GM23338 (cell line): ENCODE results near the gene ZNF398. TPM values are rescaled to one million over a fixed set of nuclear protein-coding genes. Genes with fewer than 3 reads are reported as not detected.
A peak's percentile ranks its signal among the peaks of the same experiment; 100 is the strongest.

Experiments used
- ATAC-seq: fragments of 200-7000 bp; cut with Tn5 transposase; 3 replicates; pipeline ENCODE4 v1.9.1; 2020
- DNase-seq: peaks from one replicate; pipeline ENCODE4 v3.0.0-alpha.2; 2015; ENCODE audit warnings: low spot score
- H2AFZ ChIP-seq: fragments of 200-600 bp; sonication (generic); 2 replicates; pipeline ENCODE4 v1.8.0; 2016; ENCODE audit warnings: antibody characterized with exemption, mild to moderate bottlenecking, moderate library complexity
- H3F3A ChIP-seq: fragments of 200-600 bp; sonication (generic); replicated peaks from 2 replicates; pipeline ENCODE4 v1.8.0; 2017; ENCODE audit warnings: antibody characterized with exemption, mixed run types, low read depth
- H3K27ac ChIP-seq: fragments of 200-600 bp; sonication (generic); 2 replicates; pipeline ENCODE4 v1.6.1; 2016; ENCODE audit warnings: low read depth
- H3K27me3 ChIP-seq: fragments of 200-600 bp; sonication (generic); 2 replicates; pipeline ENCODE4 v1.8.0; 2016; ENCODE audit warnings: mild to moderate bottlenecking, mixed run types, moderate library complexity; ENCODE audit not compliant: insufficient read depth
- H3K36me3 ChIP-seq: fragments of 200-600 bp; sonication (generic); 2 replicates; pipeline ENCODE4 v1.8.0; 2016; ENCODE audit warnings: mild to moderate bottlenecking; ENCODE audit not compliant: insufficient read depth
- H3K4me1 ChIP-seq: fragments of 200-600 bp; sonication (generic); 2 replicates; pipeline ENCODE4 v1.8.0; 2016; ENCODE audit warnings: mild to moderate bottlenecking, moderate library complexity; ENCODE audit not compliant: insufficient read depth
- H3K4me2 ChIP-seq: fragments of 200-600 bp; sonication (generic); 2 replicates; pipeline ENCODE4 v1.7.1; 2017; ENCODE audit warnings: mixed run types
- H3K4me3 ChIP-seq: fragments of 200-600 bp; sonication (generic); 2 replicates; pipeline ENCODE4 v1.6.1; 2016; ENCODE audit warnings: mixed run types
- H3K79me2 ChIP-seq: fragments of 200-600 bp; sonication (generic); replicated peaks from 2 replicates; pipeline ENCODE4 v1.8.0; 2017; ENCODE audit warnings: mild to moderate bottlenecking; ENCODE audit not compliant: insufficient read depth
- H3K9me2 ChIP-seq: fragments of 200-600 bp; sonication (generic); 2 replicates; pipeline ENCODE4 v1.8.0; 2017; ENCODE audit not compliant: insufficient read depth
- H4K20me1 ChIP-seq: fragments of 200-600 bp; sonication (generic); replicated peaks from 2 replicates; pipeline ENCODE4 v1.8.0; 2017; ENCODE audit warnings: mild to moderate bottlenecking; ENCODE audit not compliant: insufficient read depth
- H3K27ac Mint-ChIP-seq: 2 replicates; pipeline ENCODE4 v1.8.0; 2020; ENCODE audit warnings: inconsistent platforms, mild to moderate bottlenecking, moderate library complexity, mixed read lengths
- H3K27me3 Mint-ChIP-seq: 3 replicates; pipeline ENCODE4 v1.8.0; 2022; ENCODE audit warnings: low read depth, mild to moderate bottlenecking, moderate library complexity, mixed read lengths, inconsistent platforms; ENCODE audit not compliant: insufficient read depth, poor library complexity
- H3K36me3 Mint-ChIP-seq: 3 replicates; pipeline ENCODE4 v1.8.0; 2021; ENCODE audit warnings: low read depth, mild to moderate bottlenecking, inconsistent platforms, moderate library complexity, mixed read lengths
- H3K4me1 Mint-ChIP-seq: 3 replicates; pipeline ENCODE4 v1.8.0; 2020; ENCODE audit warnings: mild to moderate bottlenecking, inconsistent platforms, mixed read lengths
- H3K4me3 Mint-ChIP-seq: 3 replicates; pipeline ENCODE4 v1.8.0; 2021; ENCODE audit warnings: moderate library complexity, mild to moderate bottlenecking, inconsistent platforms, mixed read lengths
- H3K9me3 Mint-ChIP-seq: 3 replicates; pipeline ENCODE4 v1.8.0; 2020; ENCODE audit warnings: moderate library complexity, mild to moderate bottlenecking, inconsistent platforms, mixed read lengths
- CREB1 ChIP-seq: fragments of 250-450 bp; sonication (Bioruptor Pico); IDR thresholded peaks from 2 replicates; pipeline ENCODE4 v1.5.0; 2020; ENCODE audit warnings: low read depth, mild to moderate bottlenecking, moderate library complexity
- CTCF ChIP-seq, 2 experiments: fragments of 200-600 bp in 1 of 2; sonication (generic) in 1 of 2; conservative IDR thresholded peaks; 2 replicates each; pipeline versions ENCODE4 v1.5.1 to v1.6.1; 2016 to 2017; ENCODE audit warnings: antibody characterized with exemption in 2 of 2, low read depth in 2 of 2, mild to moderate bottlenecking in 2 of 2, moderate library complexity in 1 of 2
- EZH2 ChIP-seq: fragments of 200-600 bp; sonication (generic); IDR thresholded peaks from one replicate; pipeline ENCODE4 v1.8.0; 2017; ENCODE audit warnings: antibody characterized with exemption, mild to moderate bottlenecking, low read depth; ENCODE audit not compliant: unreplicated experiment
- JUNB ChIP-seq: IDR thresholded peaks from one replicate; pipeline ENCODE4 v1.6.1; 2016; ENCODE audit warnings: antibody characterized with exemption; ENCODE audit not compliant: unreplicated experiment
- POLR2AphosphoS5 ChIP-seq: IDR thresholded peaks from 2 replicates; pipeline ENCODE4 v1.6.1; 2016; ENCODE audit warnings: antibody characterized with exemption, low read depth
- REST ChIP-seq: IDR thresholded peaks from one replicate; pipeline ENCODE4 v1.6.1; 2018; ENCODE audit warnings: antibody characterized with exemption; ENCODE audit not compliant: unreplicated experiment
- ZNF114 ChIP-seq: fragments of 250-450 bp; sonication (Bioruptor Pico); IDR thresholded peaks from 2 replicates; pipeline ENCODE4 v1.5.0; 2020; ENCODE audit warnings: mild to moderate bottlenecking, moderate library complexity
- ZNF331 ChIP-seq: fragments of 250-450 bp; sonication (Bioruptor Pico); IDR thresholded peaks from 2 replicates; pipeline ENCODE4 v1.5.0; 2020; ENCODE audit warnings: low read depth, mild to moderate bottlenecking, moderate library complexity
- polyA plus RNA-seq: library from polyadenylated mRNA; unstranded; fragments of >200 nt; fragmentation: Nextera tagmentation; extraction: Ambion mirVana; gene quantifications from 2 replicates; pipeline ENCODE4 v1.2.1, GENCODE V29; 2016
- total RNA-seq: library from RNA; depleted of rRNA; stranded (reverse); fragments of >200 nt; shearing (Covaris generic); gene quantifications from 2 replicates; pipeline ENCODE4 v1.2.3, GENCODE V29; 2014

ZNF398 gene
- total and polyA plus RNA-seq, 2 experiments from 2014 or later = 20.7 to 99.6 TPM

- Mint-ChIP-seq H3K4me3 (no peak overlapping the region), H3K27me3 (peaks cover 16% of the 10 kb centered on the region), H3K36me3 (peaks cover 15% of the 10 kb centered on the region; the same call in 2 of the 3 replicates), H3K27ac (no peak overlapping the region), H3K4me1 (peaks cover 3% of the 10 kb centered on the region; the same call in 1 of the 3 replicates), H3K9me3 (no peaks in the 10 kb centered on the region)
- Histone ChIP-seq H3K4me2 (no peak overlapping the region), H3K9me2 (no peaks in the 10 kb centered on the region), H3K4me3 (no peak overlapping the region), H3K36me3 (no peaks in the 10 kb centered on the region), H3K79me2 (no peaks in the 10 kb centered on the region), H3K27me3 (no peaks in the 10 kb centered on the region), H3F3A (peaks cover 5% of the 10 kb centered on the region; the same call in 1 of the 2 replicates), H2AFZ (no peak overlapping the region), H3K4me1 (no peaks in the 10 kb centered on the region), H3K27ac (no peak overlapping the region), H4K20me1 (no peaks in the 10 kb centered on the region; the same call in 1 of the 2 replicates)
- ATAC-seq (no peak), DNase-seq (no peak)
- TF ChIP-seq POLR2AphosphoS5 (0 out of 2 replicates have a peak, but pooled peaks have one; percentile 20), EZH2 (no peak)
These were observed 81.7 kb downstream of the ZNF398 start for GRCh38 chr7:149228831-149229471.

- peaks cover 16% of the 10 kb centered on the region for H3K27me3 Mint-ChIP-seq
- H2AFZ ChIP-seq = no peak overlapping the region
- H3K36me3 ChIP-seq = no peaks in the 10 kb centered on the region
- TF ChIP-seq POLR2AphosphoS5 = no peak
- no peak for TF ChIP-seq CTCF (conservative IDR thresholded peaks at IDR 0.05; ENCODE audit: low read depth in 2 of 2)
- no peak for TF ChIP-seq REST
- TF ChIP-seq JUNB = no peak
- no peak for TF ChIP-seq EZH2
- no peak for TF ChIP-seq ZNF114 (CRISPR knock-in tag)
- no peak for TF ChIP-seq ZNF331
- TF ChIP-seq CREB1 (CRISPR knock-in tag) = no peak
- no peaks in the 10 kb centered on the region for H3K9me3 Mint-ChIP-seq
- H3K27ac Mint-ChIP-seq = no peak overlapping the region
- H3K4me3 Mint-ChIP-seq = no peak overlapping the region
- H3K36me3 Mint-ChIP-seq = peaks cover 15% of the 10 kb centered on the region; the same call in 2 of the 3 replicates
- DNase-seq (no peak), ATAC-seq (no peak; the same call in 2 of the 3 replicates)
- no peaks in the 10 kb centered on the region for H3K79me2 ChIP-seq
- H3F3A ChIP-seq = peaks cover 5% of the 10 kb centered on the region; the same call in 1 of the 2 replicates
- H3K4me2 ChIP-seq = no peak overlapping the region
- H4K20me1 ChIP-seq = no peaks in the 10 kb centered on the region; the same call in 1 of the 2 replicates
- H3K27ac ChIP-seq = no peak overlapping the region
- H3K4me1 ChIP-seq = no peaks in the 10 kb centered on the region
- H3K4me3 ChIP-seq = no peak overlapping the region
- H3K27me3 ChIP-seq = no peaks in the 10 kb centered on the region
- peaks cover 3% of the 10 kb centered on the region; the same call in 1 of the 3 replicates for H3K4me1 Mint-ChIP-seq
- no peaks in the 10 kb centered on the region for H3K9me2 ChIP-seq
These were observed 82.3 kb downstream of the ZNF398 start for GRCh38 chr7:149229526-149229925.
